COLO668 (cell line): Measurements from ENCODE around the gene MMP13.
A peak's percentile ranks its signal among the peaks of the same experiment; 100 is the strongest.
"Not testable (repeated sequence)": the region's sequence is repeated elsewhere in the genome, so short reads cannot be mapped to it uniquely, and the experiment has no call there.

Source experiments
- DNase-seq: peaks from one replicate; lab custom pipeline; 2025; ENCODE audit not compliant: unreplicated experiment; lab: John Stamatoyannopoulos, UW

Gene MMP13

DNA sequence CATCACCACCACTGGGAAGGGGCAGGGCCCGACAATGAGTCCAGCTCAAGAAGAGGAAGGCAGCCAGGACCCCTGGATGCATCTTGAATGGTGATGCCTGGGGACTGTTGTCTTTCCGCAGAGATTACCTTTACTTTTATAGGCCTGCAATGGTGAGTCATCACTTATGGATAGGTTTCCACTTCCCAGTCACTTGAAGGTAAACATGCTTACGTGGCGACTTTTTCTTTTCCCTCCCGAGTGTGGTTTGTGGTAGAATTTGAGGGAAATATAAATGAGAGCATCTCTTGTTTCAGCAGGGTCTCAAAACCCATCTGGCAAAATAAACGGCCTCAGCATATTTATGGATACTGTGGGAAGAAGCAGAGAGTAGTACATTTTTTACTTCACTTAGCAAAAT is at the start of gene MMP13:
MMP13 (minus strand) TSS at position 109 of the 400 bp plus-strand sequence; CDS start at position 82, 27 bp downstream.
- peak; percentile 7 for DNase-seq

DNA sequence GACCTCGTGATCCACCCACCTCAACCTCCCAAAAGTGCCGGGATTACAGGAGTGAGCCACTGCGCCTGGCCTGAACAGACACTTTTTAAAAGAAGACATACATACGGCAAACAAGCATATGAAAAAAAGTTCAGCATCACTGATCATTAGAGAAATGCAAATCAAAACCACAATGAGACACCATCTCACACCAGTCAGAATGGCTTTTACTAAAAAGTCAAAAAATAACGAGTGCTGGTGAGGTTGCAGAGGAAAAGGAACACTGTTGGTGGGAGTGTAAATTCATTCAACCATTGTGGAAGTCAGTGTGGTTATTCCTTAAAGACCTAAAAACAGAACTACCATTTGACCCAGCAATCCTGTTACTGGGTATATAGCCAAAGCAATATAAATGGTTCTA is 48.7 kb upstream of the MMP13 start:
- not testable (repeated sequence) for DNase-seq

DNA sequence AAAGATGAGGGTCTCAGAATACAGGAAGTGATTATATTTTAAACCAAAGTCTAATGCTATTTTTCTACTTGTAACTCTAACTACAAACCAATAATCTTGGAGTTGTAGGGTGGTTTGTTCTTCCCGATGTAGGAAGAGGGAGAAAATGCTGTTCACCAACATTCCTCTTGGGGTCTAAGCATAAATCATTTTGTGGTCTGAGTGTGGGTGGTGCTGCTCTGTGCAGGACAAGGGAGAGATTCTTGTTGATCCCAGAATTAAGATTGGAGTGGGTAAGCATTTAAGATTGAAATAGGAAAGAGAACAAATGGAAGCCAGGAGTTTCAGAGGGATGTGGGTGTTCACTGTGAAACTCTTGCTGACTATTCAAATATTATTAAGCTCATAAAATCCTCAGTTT is 38.6 kb upstream of the MMP13 start:
- DNase-seq: no peak

DNA sequence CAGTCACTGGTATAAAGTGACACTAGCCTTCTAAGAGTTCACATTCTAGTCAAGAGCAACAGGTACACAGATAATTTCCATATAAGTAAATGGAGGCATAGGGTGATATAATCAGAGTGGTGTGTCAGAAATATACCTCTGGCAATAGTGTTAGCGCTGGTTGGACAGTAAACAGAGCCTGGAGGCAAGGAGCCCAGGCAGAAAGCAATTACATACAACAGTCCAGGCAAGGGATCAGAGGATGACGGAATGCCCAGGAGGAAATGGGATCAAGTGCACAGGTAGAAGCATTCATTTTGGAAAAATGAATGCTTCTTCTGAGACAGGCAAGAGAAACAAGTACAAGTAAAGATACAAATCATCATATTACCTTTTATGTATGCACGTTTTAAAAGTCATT is 36.2 kb upstream of the MMP13 start:
- no peak for DNase-seq

DNA sequence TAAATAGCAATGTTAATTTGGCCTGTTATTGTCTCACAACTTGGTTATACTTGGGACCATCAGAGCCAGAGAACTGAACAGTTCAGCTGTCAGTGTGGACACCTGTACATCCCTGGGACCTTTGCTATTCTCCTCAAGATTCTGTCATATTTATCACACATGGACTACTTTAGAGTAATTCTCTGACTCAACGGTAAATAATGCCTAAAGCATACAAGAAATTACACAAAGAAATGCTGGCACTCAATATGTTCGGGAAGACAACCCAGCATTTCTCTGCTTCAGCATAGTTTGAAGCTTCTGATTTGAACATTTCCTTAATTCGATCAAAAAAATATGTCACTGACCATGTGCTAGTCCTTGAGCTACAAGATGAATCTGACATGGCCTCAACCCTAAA is 34.6 kb upstream of the MMP13 start:
- DNase-seq: no peak

DNA sequence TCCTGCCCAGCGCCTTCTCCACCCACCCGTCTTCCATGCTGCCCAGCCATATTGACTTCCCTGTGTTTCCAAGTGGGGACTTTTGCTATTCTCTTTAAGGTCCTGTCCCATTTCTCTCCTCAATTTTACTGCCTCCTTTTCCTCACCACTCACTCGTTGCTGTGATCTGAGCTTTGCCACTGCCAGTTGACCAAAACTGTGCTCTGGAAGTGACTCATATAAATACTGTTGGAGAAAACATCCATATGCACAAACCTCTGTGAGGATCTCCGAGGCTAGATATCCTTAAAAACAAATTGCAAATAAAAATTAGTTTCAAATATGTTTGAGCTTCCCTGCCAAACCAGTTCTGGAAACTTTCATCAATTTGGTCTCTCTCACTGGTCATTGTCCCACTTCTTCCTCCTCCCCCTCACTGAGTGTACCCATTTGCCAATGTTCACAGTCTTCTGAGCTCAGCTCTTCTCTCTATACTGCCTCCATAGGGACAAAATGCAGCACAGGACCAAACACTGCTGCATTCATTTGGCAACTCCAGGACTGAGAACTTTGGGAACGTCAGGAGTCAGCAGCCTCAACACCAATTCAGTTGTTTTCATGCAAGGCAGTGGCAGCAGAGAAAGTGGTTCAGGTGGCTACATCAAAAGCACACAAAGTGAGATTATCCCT is 34.0 kb upstream of the MMP13 start:
- DNase-seq: no peak

DNA sequence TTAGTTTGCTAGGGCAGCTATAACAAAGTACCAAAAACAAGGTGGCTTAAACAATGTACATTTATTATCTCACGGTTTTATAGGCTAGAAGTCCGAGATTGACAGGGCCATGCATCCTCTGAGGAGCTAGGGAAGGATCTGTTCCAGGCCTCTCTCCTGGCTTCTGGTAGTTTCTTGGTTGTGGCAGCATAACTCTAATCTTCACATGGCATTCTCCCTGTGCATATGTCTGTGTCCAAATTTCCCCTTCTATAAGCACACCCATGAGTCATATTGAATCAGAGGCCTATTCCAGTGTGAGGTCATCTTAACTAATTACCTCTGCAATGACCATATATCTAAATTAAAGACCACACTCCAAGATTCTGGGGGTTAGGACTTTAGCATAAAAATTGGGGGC is 31.3 kb upstream of the MMP13 start:
- DNase-seq: no peak

DNA sequence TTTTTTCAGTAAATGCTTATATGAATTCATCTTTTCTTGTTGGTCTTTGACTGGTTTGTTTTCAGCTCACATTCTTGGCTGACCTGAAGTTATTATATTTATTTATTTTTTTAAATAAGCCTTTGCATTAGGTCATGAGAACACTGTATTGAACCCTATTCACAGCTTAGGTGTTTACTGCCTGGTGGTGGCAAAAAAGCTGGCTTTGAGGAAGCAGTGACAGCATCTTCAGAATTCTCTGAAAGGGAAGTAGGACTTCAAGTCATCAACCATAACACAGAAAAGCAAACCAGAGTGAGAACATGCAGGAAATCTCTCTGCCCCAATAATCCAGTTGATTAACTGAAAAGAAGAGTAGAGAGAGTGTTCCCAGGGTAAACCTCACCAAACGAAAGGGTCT is 30.3 kb upstream of the MMP13 start:
- no peak for DNase-seq

DNA sequence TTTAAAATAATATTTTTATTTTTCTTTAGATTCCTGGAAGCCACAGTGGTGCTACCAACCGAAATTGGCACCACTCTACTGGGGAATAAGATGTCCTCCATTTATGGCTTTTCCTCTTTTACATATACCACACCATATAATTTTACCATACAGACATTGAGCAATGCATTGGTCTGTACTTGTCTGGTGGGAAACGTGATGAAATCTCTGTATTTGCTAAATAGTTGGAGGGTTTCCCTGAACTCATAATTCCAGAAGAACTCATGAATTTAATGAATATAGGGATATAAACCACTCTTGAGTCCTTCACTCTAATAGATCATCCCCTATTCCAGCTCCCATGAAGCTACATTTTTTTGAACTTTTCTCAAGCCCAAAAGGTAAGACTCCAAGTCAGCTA is 28.0 kb upstream of the MMP13 start:
- DNase-seq: no peak

DNA sequence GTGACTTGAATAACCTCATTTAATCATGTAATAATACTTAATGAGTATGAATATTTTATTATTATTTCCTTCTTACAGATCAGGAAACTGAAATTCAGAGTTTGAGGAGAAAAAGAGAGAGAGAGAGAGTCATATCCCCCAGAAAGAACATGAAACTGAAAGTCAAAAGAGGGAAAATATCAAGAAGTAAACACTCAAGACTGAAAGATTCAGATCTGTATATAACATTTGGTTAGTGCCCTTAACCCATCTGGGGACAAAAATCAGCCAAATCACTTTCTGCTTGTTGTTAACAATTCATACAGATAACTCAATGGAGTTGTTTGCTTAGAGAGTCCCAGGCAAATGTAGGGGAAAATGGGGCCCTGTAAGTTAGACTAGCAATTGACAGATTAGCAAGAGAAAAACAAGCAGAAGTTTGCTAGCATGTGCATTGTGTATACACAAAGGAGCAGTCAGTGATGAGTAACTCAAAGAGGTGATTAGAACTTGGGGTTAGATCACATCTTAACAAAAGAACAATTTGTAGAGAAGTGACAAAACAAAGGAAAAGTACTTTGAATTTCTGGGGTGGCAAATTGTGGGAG is 25.9 kb upstream of the MMP13 start:
- DNase-seq: no peak

DNA sequence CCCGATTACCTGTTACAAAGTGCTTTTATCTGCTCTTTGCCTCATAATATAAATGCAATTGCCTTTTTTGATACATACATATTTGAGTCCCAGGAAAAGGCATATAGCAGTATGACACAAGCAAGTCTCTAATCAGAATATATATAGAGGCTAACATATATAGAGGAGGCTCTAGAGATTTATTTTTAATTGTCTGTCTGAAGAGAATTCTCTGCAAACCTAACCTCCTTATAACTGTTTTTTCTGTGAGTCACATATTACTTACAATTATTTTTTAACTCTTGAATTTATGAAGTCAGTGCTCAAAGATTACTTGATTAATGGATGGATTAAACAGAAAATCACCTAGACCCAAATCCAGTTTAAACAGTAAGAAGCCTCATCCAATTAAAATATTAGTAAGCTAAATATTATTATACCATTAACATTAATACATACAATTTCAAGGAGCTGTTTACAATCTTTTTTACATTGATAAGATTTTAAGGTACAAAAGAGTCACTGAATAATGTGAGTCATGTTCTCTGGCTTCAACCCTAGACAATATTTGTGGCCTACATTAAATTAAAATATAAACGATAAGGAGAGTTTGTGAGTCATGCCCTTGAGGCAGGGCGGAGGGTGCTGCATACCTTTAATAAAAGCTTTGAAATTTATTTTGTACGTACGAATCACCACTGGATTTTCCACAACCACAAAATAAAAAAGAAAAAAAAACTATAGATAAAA is 19.2 kb upstream of the MMP13 start:
- no peak for DNase-seq

DNA sequence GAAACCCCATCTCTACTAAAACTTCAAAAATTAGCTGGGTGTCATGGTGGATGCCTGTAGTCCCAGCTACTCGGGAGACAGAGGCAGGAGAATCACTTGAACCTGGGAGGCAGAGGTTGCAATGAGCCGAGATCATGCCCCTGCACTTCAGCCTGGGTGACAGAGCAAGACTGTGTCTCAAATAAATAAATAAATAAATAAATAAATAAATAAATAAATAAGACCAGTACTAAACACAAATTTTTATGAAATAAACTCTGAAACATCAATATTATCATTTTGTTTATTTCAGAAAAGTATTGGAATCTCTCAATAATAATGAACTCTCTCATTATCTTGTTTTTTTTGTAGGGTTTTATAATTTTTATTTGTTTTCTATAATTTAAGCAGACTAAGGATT is 18.2 kb upstream of the MMP13 start:
- DNase-seq: not testable (repeated sequence)

DNA sequence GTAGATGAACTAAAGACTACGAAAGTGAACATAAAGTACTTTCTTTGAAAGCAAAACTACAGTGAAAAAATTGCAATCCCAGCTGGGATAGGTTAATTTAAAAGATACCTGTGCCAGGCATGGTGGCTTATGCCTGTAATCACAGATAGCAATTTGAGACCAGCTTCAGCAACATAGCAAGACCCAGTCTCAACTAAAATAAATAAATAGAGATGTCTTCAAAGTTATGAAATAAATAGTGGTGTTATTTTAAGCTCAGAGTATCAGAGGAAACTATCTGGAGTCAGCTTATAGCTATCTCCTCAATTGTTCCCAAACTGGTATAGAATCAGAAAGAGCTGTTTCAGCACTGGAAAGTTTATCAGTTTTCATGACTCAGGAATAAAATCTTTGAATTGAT is 17.3 kb upstream of the MMP13 start:
- DNase-seq: no peak

DNA sequence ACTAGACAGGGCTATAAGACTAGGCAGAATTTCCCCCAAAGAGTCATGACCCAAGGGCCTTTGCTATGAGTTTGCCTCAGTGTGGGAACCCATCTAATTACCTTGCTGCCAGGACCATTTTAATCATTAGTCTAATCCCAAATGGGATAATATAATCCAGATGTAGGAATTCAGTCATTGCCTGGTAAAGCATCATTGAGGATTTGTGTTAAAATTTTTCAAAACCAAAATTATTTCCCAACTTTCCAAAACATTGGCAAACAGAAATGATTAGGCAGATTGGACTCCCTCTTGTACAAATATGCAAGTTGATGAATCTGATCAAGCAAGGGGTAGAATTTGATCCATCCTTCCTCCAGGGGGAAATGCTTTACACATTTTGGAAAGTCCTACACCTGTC is 16.2 kb upstream of the MMP13 start:
- DNase-seq: no peak

DNA sequence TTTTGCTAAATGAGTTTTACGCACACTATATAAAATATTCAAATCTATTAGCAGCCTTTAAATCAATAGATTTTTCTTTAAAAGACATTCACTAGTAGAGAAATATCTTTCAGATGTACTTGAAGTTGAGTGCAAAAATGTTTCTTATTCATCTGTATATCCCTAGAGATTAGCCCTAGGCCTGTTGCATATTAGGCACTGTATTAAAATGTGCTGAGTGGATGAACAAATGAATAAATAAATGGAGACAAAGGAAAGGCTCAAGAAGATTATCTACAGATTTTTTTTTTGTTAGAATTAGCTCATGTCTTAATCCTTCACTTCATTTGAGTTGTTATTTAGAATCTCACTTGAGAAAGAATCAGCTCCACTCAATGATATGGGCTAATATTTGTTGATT is 12.0 kb upstream of the MMP13 start:
- DNase-seq: no peak

DNA sequence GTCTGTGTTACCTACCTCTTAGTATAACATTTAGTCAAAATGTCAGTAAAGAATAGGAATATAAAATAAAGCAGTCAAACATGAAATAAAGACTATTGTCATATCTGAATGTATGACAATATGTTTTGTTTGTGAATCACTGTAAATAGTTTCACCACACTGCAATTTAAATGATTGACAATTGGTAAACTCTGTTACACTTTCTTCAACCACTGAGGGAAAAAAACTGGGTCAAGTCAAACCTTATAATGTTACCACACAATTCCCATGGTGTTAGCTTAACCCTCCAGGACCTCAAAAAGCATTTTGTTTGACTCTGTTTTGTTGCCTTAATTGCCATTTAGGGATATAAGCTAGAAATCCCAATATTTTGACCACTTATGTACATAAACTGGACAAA is 10.5 kb upstream of the MMP13 start:
- DNase-seq: no peak

DNA sequence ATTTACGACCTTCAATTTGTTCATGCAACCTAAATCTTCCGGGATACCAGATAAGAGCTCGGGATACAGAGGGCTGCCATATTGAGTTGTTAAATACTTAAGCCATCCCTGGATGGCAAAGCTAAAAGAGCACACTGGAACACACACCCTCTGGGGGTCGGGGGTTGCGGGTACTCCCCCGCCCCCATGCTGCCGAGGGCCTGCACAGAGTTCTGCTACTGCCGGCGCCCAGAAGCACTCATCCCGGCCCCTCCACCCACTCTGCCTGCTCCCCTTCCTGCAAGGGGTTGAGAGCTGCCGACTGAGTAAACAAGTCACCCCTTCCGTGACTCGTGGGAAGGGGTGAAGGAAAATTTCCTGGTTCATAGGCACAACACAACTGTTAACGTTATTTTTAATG is 9.3 kb upstream of the MMP13 start:
- DNase-seq: no peak

DNA sequence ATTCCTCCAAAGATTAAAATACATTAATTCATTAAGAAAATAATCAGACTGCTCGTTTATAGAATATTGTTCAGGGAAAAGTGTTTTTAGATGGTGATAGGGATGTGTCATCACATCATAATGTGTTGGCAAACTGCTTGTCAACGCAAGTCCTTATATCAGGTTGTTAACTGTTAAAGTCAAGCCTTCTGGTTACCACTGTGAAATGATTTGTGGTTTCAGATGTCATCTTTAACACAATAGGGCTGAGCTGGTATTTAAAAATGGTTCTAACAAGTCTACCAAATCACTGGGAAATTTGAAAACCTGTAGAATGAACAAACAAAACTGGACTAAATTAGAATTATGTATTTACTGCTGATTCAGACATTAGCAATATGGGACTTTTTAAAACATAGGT is 2.4 kb upstream of the MMP13 start:
- DNase-seq: no peak

DNA sequence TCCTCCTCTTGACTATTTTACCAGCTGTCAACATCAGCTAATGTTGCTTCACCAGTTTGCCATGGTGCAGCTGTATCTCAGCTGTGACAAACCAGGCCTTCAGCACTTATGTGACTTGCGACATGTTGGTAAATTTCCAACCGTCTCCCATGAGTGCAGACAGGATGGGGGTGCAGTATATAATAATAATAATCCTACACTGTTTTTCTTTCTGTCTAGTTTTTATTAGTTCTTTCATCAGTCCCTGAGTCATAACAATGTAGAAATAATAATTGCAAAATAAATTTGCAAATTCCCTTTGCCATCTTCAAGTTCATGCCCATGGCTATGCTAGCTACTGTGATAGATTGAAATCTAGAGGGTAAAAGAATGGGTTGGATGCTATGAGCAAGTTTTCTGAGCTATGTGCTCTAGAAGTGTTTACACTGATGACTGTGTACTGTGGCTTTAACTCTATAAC is 4.9 kb downstream of the MMP13 start:
- no peak for DNase-seq

DNA sequence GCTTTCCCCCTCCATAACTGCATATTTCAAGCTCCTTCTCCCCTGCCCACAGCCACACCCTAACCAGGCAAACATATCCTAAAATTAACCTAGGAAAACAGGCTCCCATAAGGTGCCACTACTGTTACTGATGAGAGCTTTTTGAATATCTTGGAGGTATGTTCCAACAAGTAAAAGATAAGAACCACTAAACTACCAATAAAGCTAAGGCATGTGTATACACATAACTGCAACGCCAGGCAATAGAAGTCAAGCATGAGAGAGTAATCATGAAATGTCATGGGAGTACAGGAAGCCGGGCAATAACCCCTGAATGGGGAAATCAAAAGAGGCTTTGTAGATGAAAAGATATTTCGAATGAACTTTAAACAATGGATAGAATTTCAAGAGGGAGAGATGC is 9.3 kb downstream of the MMP13 start:
- DNase-seq: no peak

DNA sequence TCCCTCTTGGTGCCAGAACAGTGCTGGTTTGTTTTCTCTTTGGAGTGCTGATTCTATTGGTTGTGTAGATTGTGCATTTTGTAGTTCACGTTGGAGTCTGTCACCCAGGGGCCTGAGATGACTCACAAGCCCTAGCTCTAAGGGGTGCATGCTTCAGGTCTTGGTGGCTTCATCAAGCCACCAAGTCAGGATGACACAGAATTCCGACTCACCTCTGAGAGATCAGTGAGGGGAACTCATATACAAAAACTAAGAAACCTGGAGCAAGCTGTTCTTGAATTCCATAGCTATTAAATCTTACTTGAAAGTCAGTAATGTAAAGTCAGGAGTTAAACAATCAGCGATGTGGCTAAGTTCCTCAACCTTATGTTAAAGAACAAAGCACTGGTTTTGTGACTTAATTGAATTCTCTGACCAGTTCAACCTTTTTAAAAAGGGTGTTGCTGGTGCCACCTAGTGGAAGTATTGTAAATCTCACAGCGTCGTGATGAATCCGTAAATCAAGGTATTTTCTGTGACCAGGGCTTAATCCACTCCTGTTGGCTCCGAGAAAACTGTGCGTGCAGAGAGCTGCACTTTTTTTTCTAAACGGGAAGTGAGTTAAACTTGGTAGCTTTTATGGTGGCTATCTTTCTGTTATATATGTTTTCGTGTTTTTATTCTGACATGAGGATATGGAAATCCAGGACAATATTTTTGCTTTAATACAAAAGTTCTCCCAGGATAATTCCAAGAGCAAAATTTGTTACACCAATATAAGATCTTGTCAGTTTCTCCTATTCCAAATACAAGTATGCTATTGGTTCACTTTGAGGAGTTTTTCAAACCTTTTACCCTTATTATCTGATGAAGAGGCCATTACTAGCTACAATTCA is 14.6 kb downstream of the MMP13 start:
- peak; percentile 53 for DNase-seq
